IMR-90 (cell line): ENCODE results near the gene EML1. TPM values are rescaled to one million over a fixed set of nuclear protein-coding genes. Genes with fewer than 3 reads are reported as not detected.

Experiments
- ATAC-seq: fragments of 200-7000 bp; cut with Tn5 transposase; 2 replicates; pipeline ENCODE4 v1.9.1; 2020; ENCODE audit warnings: low read depth, mild to moderate bottlenecking, moderate library complexity
- BruUV-seq: library from RNA; stranded (reverse); fragments of 400-500 nt; replicated peaks from 2 replicates; lab custom pipeline; 2021; lab: Mats Ljungman, UMichigan
- CTCF ChIA-PET: fragments of 300-600 bp; formaldehyde crosslinking; extraction: SDS; loops from one replicate; lab custom pipeline; 2021; ENCODE audit warnings: antibody characterized with exemption; lab: Yijun Ruan, JAX
- POLR2A ChIA-PET: fragments of 300-600 bp; sonication (Branson Sonifier 250); formaldehyde crosslinking; loops from one replicate; lab custom pipeline; 2022; ENCODE audit warnings: antibody characterized with exemption; ENCODE audit not compliant: unreplicated experiment; lab: Charles Lee
- DNase-seq: peaks from one replicate; pipeline ENCODE4 v3.0.0; 2013
- H2AFZ ChIP-seq: replicated peaks from 2 replicates; pipeline ENCODE3; 2013; ENCODE audit warnings: low read length, mild to moderate bottlenecking; ENCODE audit not compliant: poor library complexity
- H2AK5ac ChIP-seq: 2 replicates; pipeline ENCODE4 v1.6.1; 2013; ENCODE audit warnings: low read depth, low read length, inconsistent platforms
- H2AK9ac ChIP-seq: replicated peaks from 2 replicates; pipeline ENCODE3; 2013; ENCODE audit warnings: mild to moderate bottlenecking, low read depth, low read length, moderate library complexity; ENCODE audit not compliant: poor library complexity
- H2BK120ac ChIP-seq: 2 replicates; pipeline ENCODE4 v1.6.1; 2013; ENCODE audit warnings: low read depth, low read length, inconsistent platforms
- H2BK15ac ChIP-seq: 3 replicates; pipeline ENCODE4 v1.6.1; 2013; ENCODE audit warnings: low read depth, low read length, inconsistent platforms
- H2BK20ac ChIP-seq: 2 replicates; pipeline ENCODE4 v1.6.1; 2013; ENCODE audit warnings: low read depth, mild to moderate bottlenecking, inconsistent platforms, low read length, moderate library complexity
- H2BK5ac ChIP-seq: 2 replicates; pipeline ENCODE4 v1.6.1; 2013; ENCODE audit warnings: mild to moderate bottlenecking, low read depth, low read length, inconsistent platforms; ENCODE audit not compliant: poor library complexity, severe bottlenecking
- H3K14ac ChIP-seq: replicated peaks from 2 replicates; pipeline ENCODE4 v1.6.1; 2013; ENCODE audit warnings: low read depth, low read length, inconsistent platforms
- H3K18ac ChIP-seq: 2 replicates; pipeline ENCODE4 v1.6.1; 2013; ENCODE audit warnings: low read depth, low read length, control low read depth
- H3K23ac ChIP-seq: 2 replicates; pipeline ENCODE4 v1.6.1; 2013; ENCODE audit warnings: low read depth, low read length, inconsistent platforms
- H3K27ac ChIP-seq: 2 replicates; pipeline ENCODE4 v1.5.1; 2013; ENCODE audit warnings: mild to moderate bottlenecking, control low read depth, low read length; ENCODE audit not compliant: insufficient read depth
- H3K27me3 ChIP-seq: 2 replicates; pipeline ENCODE4 v1.6.1; 2013; ENCODE audit warnings: low read length; ENCODE audit not compliant: control insufficient read depth, insufficient read depth
- H3K36me3 ChIP-seq: 2 replicates; pipeline ENCODE4 v1.6.1; 2013; ENCODE audit warnings: low read length, mixed read lengths; ENCODE audit not compliant: control insufficient read depth, insufficient read depth
- H3K4ac ChIP-seq: 2 replicates; pipeline ENCODE4 v1.6.1; 2013; ENCODE audit warnings: low read depth, low read length, inconsistent platforms
- H3K4me1 ChIP-seq: 2 replicates; pipeline ENCODE4 v1.6.1; 2013; ENCODE audit warnings: low read length, mixed read lengths; ENCODE audit not compliant: control insufficient read depth, insufficient read depth
- H3K4me2 ChIP-seq: 2 replicates; pipeline ENCODE4 v1.6.1; 2013; ENCODE audit warnings: low read depth, mild to moderate bottlenecking, control low read depth, low read length, moderate library complexity
- H3K4me3 ChIP-seq: 2 replicates; pipeline ENCODE4 v1.5.1; 2013; ENCODE audit warnings: low read depth, mild to moderate bottlenecking, control low read depth, low read length, moderate library complexity; ENCODE audit not compliant: insufficient read depth
- H3K56ac ChIP-seq: 2 replicates; pipeline ENCODE4 v1.6.1; 2013; ENCODE audit warnings: low read length, inconsistent platforms; ENCODE audit not compliant: insufficient read depth; ENCODE audit errors: extremely low read depth
- H3K79me1 ChIP-seq, 2 experiments: 2 replicates each; pipeline ENCODE4 v1.6.1; 2013; ENCODE audit warnings: low read length in 2 of 2, inconsistent platforms in 1 of 2, low read depth in 1 of 2
- H3K9ac ChIP-seq: 2 replicates; pipeline ENCODE4 v1.6.1; 2013; ENCODE audit warnings: low read depth, low read length, control low read depth
- H3K9me1 ChIP-seq: 2 replicates; pipeline ENCODE4 v1.6.1; 2013; ENCODE audit warnings: low read length, inconsistent platforms; ENCODE audit not compliant: insufficient read depth
- H3K9me3 ChIP-seq: 2 replicates; pipeline ENCODE4 v1.6.1; 2013; ENCODE audit warnings: low read length; ENCODE audit not compliant: control insufficient read depth, insufficient read depth
- H4K20me1 ChIP-seq: 2 replicates; pipeline ENCODE4 v1.6.1; 2013; ENCODE audit warnings: low read length, inconsistent platforms; ENCODE audit not compliant: insufficient read depth
- H4K5ac ChIP-seq: 2 replicates; pipeline ENCODE4 v1.6.1; 2013; ENCODE audit warnings: mild to moderate bottlenecking, low read depth, low read length, control low read depth
- H4K8ac ChIP-seq, 2 experiments: 2 replicates each; pipeline ENCODE4 v1.6.1; 2013; ENCODE audit warnings: low read depth in 2 of 2, low read length in 2 of 2, control low read depth in 1 of 2, inconsistent platforms in 1 of 2
- H4K91ac ChIP-seq: 2 replicates; pipeline ENCODE4 v1.6.1; 2013; ENCODE audit warnings: low read depth, low read length, inconsistent platforms; ENCODE audit not compliant: insufficient read depth
- RCOR1 ChIP-seq: IDR thresholded peaks from 2 replicates; pipeline ENCODE4 v1.6.1; 2012; ENCODE audit warnings: mild to moderate bottlenecking, low read length, improper control_type of control experiment; ENCODE audit not compliant: insufficient replicate concordance
- WGBS, 2 experiments: methylation state at CpG; one replicate each; pipeline versions ENCODE4 v1.1.5 to v1.1.7; 2013; ENCODE audit warnings: missing lambda C conversion rate in 2 of 2; ENCODE audit not compliant: insufficient read length in 1 of 2; ENCODE audit errors: extremely low coverage in 2 of 2; 5-methylcytosine and 5-hydroxymethylcytosine counted together
- dilution Hi-C: fragments of 300-500 bp; cut with HindIII; formaldehyde crosslinking; loops from one replicate; pipeline ENCODE4 v1.14.3; 2018; ENCODE audit warnings: low sequenced_read_pairs; ENCODE audit not compliant: unreplicated experiment
- in situ Hi-C: fragments of 300-500 bp; cut with MboI; formaldehyde crosslinking; loops from 3 replicates; pipeline ENCODE4 v1.14.3; 2019; ENCODE audit warnings: low sequenced_read_pairs, inconsistent platforms, mixed read lengths
- intact Hi-C: fragments of 100-400 bp; cut with micrococcal nuclease; formaldehyde crosslinking; loops from 2 replicates; pipeline ENCODE4 v1.10.0; 2022
- polyA plus RNA-seq, 3 experiments: library from polyadenylated mRNA; depleted of rRNA; stranded (reverse); fragments of >200 nt; gene quantifications; 2 replicates each; pipeline ENCODE4 v1.2.3, GENCODE V29; 2012; ENCODE audit warnings: low replicate concordance in 1 of 3
- total RNA-seq: library from RNA; depleted of rRNA; stranded (reverse); fragments of >200 nt; gene quantifications from 2 replicates; pipeline ENCODE4 v1.2.3, GENCODE V29; 2012

The EML1 gene
- total and polyA plus RNA-seq, 2 of the 4 experiments (the other 2 are of a cell fraction): 14.0 to 42.3 TPM

DNA sequence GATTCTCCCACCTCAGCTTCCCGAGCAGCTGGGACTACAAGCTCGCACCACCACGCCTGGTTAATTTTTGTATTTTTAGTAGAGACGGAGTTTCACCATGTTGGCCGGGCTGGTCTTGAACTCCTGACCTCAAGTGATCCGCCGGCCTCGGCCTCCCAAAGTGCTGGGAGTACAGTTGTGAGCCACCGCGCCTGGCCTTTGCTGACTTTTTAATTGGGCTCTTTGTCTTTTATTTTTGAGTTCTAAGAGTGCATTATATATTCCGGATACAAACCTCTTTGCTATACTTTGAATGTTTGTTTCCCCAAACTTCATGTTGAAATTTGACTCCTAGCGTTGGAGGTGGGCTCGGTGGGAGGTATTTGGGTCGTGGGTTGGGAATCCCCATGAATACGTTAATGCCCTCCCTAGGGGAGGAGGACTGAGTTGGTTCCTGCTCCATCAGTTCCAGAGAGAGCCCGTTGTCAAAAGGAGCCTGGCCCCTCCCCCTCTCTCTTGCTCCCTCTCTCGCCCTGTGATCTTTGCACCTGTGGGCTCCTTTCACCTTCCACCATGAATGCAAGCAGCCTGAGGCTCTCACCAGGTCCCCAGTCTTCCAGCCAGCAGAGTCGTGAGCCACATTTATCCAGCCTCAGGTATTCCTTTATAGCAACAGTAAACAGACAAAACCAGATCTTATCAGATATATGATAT lies 168.8 kb downstream of the EML1 start:
- Histone ChIP-seq H2AK5ac (no peak overlapping the region), H3K9me3 (no peaks in the 10 kb centered on the region), H3K27me3 (peaks cover 12% of the 10 kb centered on the region), H4K20me1 (no peaks in the 10 kb centered on the region), H2BK120ac (no peak overlapping the region), H3K4ac (no peak overlapping the region), H4K91ac (no peak overlapping the region), H2BK20ac (no peak overlapping the region), H3K9ac (no peak overlapping the region), H4K5ac (no peak overlapping the region), H4K8ac (no peak overlapping the region), H3K4me2 (no peak overlapping the region), H2BK15ac (no peak overlapping the region), H3K27ac (no peak overlapping the region), H3K56ac (no peak overlapping the region), H3K14ac (no peak overlapping the region), H3K18ac (no peak overlapping the region), H3K23ac (no peak overlapping the region), H3K9me1 (no peaks in the 10 kb centered on the region), H2BK5ac (no peak overlapping the region), H3K79me1 (no peaks in the 10 kb centered on the region), H2AK9ac (no peak overlapping the region), H3K4me1 (no peaks in the 10 kb centered on the region), H3K36me3 (no peaks in the 10 kb centered on the region), H2AFZ (no peak overlapping the region), H3K4me3 (no peak overlapping the region)
- TF ChIP-seq RCOR1: no peak
- DNase-seq (no peak), ATAC-seq (no peak)
- ChIA-PET POLR2A (no interaction called here), CTCF (no interaction called here)
- WGBS, 2 experiments: 60% methylated on average over 1 of the region's 18 CpGs; no CpG with 5 or more reads in 1 of the 2 experiments
- BruUV-seq: no TSS peak
- intact Hi-C loops (no loop called here), in situ Hi-C loops (no loop called here), dilution Hi-C loops (no loop called here)
